ENCODE measurements around the gene PER2.

- TF ChIP-seq POLR2A (IDR thresholded peaks at IDR 0.05; ENCODE audit: low read length) (no peak), FOXS1 (CRISPR knock-in tag; IDR thresholded peaks at IDR 0.05) (no peak), ESRRA (IDR thresholded peaks at IDR 0.05; ENCODE audit: borderline replicate concordance, low read length) (no peak), E2F6 (IDR thresholded peaks at IDR 0.05; ENCODE audit: borderline replicate concordance, low read depth) (no peak), EP300 (IDR thresholded peaks at IDR 0.05) (no peak), MAZ (IDR thresholded peaks at IDR 0.05; ENCODE audit: borderline replicate concordance, low read depth, low read length) (no peak)
- TF ChIP-seq, protein P1, sequence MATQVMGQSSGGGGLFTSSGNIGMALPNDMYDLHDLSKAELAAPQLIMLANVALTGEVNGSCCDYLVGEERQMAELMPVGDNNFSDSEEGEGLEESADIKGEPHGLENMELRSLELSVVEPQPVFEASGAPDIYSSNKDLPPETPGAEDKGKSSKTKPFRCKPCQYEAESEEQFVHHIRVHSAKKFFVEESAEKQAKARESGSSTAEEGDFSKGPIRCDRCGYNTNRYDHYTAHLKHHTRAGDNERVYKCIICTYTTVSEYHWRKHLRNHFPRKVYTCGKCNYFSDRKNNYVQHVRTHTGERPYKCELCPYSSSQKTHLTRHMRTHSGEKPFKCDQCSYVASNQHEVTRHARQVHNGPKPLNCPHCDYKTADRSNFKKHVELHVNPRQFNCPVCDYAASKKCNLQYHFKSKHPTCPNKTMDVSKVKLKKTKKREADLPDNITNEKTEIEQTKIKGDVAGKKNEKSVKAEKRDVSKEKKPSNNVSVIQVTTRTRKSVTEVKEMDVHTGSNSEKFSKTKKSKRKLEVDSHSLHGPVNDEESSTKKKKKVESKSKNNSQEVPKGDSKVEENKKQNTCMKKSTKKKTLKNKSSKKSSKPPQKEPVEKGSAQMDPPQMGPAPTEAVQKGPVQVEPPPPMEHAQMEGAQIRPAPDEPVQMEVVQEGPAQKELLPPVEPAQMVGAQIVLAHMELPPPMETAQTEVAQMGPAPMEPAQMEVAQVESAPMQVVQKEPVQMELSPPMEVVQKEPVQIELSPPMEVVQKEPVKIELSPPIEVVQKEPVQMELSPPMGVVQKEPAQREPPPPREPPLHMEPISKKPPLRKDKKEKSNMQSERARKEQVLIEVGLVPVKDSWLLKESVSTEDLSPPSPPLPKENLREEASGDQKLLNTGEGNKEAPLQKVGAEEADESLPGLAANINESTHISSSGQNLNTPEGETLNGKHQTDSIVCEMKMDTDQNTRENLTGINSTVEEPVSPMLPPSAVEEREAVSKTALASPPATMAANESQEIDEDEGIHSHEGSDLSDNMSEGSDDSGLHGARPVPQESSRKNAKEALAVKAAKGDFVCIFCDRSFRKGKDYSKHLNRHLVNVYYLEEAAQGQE (IDR thresholded peaks at IDR 0.05) = no peak
- TF ChIP-seq, protein P2, sequence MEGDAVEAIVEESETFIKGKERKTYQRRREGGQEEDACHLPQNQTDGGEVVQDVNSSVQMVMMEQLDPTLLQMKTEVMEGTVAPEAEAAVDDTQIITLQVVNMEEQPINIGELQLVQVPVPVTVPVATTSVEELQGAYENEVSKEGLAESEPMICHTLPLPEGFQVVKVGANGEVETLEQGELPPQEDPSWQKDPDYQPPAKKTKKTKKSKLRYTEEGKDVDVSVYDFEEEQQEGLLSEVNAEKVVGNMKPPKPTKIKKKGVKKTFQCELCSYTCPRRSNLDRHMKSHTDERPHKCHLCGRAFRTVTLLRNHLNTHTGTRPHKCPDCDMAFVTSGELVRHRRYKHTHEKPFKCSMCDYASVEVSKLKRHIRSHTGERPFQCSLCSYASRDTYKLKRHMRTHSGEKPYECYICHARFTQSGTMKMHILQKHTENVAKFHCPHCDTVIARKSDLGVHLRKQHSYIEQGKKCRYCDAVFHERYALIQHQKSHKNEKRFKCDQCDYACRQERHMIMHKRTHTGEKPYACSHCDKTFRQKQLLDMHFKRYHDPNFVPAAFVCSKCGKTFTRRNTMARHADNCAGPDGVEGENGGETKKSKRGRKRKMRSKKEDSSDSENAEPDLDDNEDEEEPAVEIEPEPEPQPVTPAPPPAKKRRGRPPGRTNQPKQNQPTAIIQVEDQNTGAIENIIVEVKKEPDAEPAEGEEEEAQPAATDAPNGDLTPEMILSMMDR (IDR thresholded peaks at IDR 0.05) = no peak
- TF ChIP-seq, protein P3, sequence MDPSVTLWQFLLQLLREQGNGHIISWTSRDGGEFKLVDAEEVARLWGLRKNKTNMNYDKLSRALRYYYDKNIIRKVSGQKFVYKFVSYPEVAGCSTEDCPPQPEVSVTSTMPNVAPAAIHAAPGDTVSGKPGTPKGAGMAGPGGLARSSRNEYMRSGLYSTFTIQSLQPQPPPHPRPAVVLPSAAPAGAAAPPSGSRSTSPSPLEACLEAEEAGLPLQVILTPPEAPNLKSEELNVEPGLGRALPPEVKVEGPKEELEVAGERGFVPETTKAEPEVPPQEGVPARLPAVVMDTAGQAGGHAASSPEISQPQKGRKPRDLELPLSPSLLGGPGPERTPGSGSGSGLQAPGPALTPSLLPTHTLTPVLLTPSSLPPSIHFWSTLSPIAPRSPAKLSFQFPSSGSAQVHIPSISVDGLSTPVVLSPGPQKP (IDR thresholded peaks at IDR 0.05; ENCODE audit: low read depth, low read length) = no peak
Measured at GRCh38 chr2:238289574-238289973, 1.2 kb upstream of the PER2 start.

Measured in A549 (cell line).